H9 (cell line): ENCODE measurements around the gene NSD1. TPM values are rescaled to one million over a fixed set of nuclear protein-coding genes. Genes with fewer than 3 reads are reported as not detected.

Source experiments
- DNase-seq: peaks from one replicate; pipeline ENCODE4 v3.0.0-alpha.2; 2017
- H2AFZ ChIP-seq: one replicate; pipeline ENCODE4 v1.6.1; 2013; ENCODE audit warnings: mild to moderate bottlenecking, low read length, control low read depth, moderate library complexity
- H2AK5ac ChIP-seq: 2 replicates; pipeline ENCODE4 v1.6.1; 2013; ENCODE audit warnings: low read length, control low read depth, mixed read lengths; ENCODE audit not compliant: insufficient read length
- H2BK120ac ChIP-seq: one replicate; pipeline ENCODE4 v1.6.1; 2013; ENCODE audit warnings: low read depth, mild to moderate bottlenecking, low read length, control low read depth, inconsistent platforms; ENCODE audit not compliant: poor library complexity, severe bottlenecking
- H2BK12ac ChIP-seq: 2 replicates; pipeline ENCODE4 v1.6.1; 2013; ENCODE audit warnings: low read length, control low read depth, mixed read lengths, low read depth; ENCODE audit not compliant: insufficient read length
- H2BK15ac ChIP-seq: 2 replicates; pipeline ENCODE4 v1.6.1; 2013; ENCODE audit warnings: low read depth, low read length, control low read depth
- H2BK20ac ChIP-seq: one replicate; pipeline ENCODE4 v1.6.1; 2013; ENCODE audit warnings: low read depth, mild to moderate bottlenecking, low read length, control low read depth, inconsistent platforms; ENCODE audit not compliant: poor library complexity, severe bottlenecking
- H2BK5ac ChIP-seq: 2 replicates; pipeline ENCODE4 v1.6.1; 2013; ENCODE audit warnings: low read length, control low read depth, mixed read lengths; ENCODE audit not compliant: insufficient read length
- H3K14ac ChIP-seq: 2 replicates; pipeline ENCODE4 v1.6.1; 2013; ENCODE audit warnings: low read length, control low read depth; ENCODE audit not compliant: insufficient read depth
- H3K18ac ChIP-seq: 2 replicates; pipeline ENCODE4 v1.6.1; 2013; ENCODE audit warnings: low read depth, mild to moderate bottlenecking, mixed read lengths, low read length, control low read depth; ENCODE audit not compliant: insufficient read length
- H3K23ac ChIP-seq: 2 replicates; pipeline ENCODE4 v1.6.1; 2013; ENCODE audit warnings: low read length, control low read depth, mixed read lengths, low read depth; ENCODE audit not compliant: insufficient read length
- H3K23me2 ChIP-seq: 2 replicates; pipeline ENCODE4 v1.6.1; 2013; ENCODE audit warnings: low read depth, mild to moderate bottlenecking, mixed read lengths, low read length, control low read depth; ENCODE audit not compliant: insufficient read length, poor library complexity, severe bottlenecking
- H3K27ac ChIP-seq: 2 replicates; pipeline ENCODE4 v1.5.1; 2013; ENCODE audit warnings: low read length, control low read depth, mixed read lengths, low read depth; ENCODE audit not compliant: insufficient read length
- H3K27me3 ChIP-seq: 2 replicates; pipeline ENCODE4 v1.6.1; 2013; ENCODE audit warnings: low read length, control low read depth, inconsistent platforms; ENCODE audit not compliant: insufficient read depth
- H3K4ac ChIP-seq: 2 replicates; pipeline ENCODE4 v1.6.1; 2013; ENCODE audit warnings: low read depth, mild to moderate bottlenecking, control low read depth, inconsistent platforms, low read length, moderate library complexity
- H3K4me1 ChIP-seq: 2 replicates; pipeline ENCODE4 v1.6.1; 2013; ENCODE audit warnings: low read length, control low read depth, inconsistent platforms; ENCODE audit not compliant: insufficient read depth
- H3K4me2 ChIP-seq: 2 replicates; pipeline ENCODE4 v1.6.1; 2013; ENCODE audit warnings: low read length, control low read depth, mixed read lengths; ENCODE audit not compliant: insufficient read length, insufficient read depth
- H3K56ac ChIP-seq: 2 replicates; pipeline ENCODE4 v1.6.1; 2013; ENCODE audit warnings: low read depth, mild to moderate bottlenecking, mixed read lengths, low read length, control low read depth; ENCODE audit not compliant: insufficient read length
- H3K79me1 ChIP-seq: 2 replicates; pipeline ENCODE4 v1.6.1; 2013; ENCODE audit warnings: low read depth, mild to moderate bottlenecking, moderate library complexity, low read length, control low read depth, inconsistent platforms; ENCODE audit not compliant: insufficient read depth, poor library complexity, severe bottlenecking
- H3K79me2 ChIP-seq: 2 replicates; pipeline ENCODE4 v1.6.1; 2013; ENCODE audit warnings: low read length, control low read depth, inconsistent platforms; ENCODE audit not compliant: insufficient read depth
- H3K9ac ChIP-seq: 2 replicates; pipeline ENCODE4 v1.6.1; 2013; ENCODE audit warnings: low read length, control low read depth, mixed read lengths; ENCODE audit not compliant: insufficient read length; ENCODE audit errors: extremely low read depth
- H3K9me3 ChIP-seq: one replicate; pipeline ENCODE4 v1.6.1; 2013; ENCODE audit warnings: low read depth, low read length, inconsistent platforms; ENCODE audit not compliant: control insufficient read depth
- H3T11ph ChIP-seq: one replicate; pipeline ENCODE4 v1.6.1; 2013; ENCODE audit warnings: mild to moderate bottlenecking, low read length, control low read depth, inconsistent platforms
- H4K20me1 ChIP-seq: one replicate; pipeline ENCODE4 v1.6.1; 2013; ENCODE audit not compliant: control insufficient read depth, insufficient read length, insufficient read depth
- H4K5ac ChIP-seq: 2 replicates; pipeline ENCODE4 v1.6.1; 2013; ENCODE audit warnings: low read depth, mild to moderate bottlenecking, mixed read lengths, low read length, control low read depth; ENCODE audit not compliant: insufficient read length
- H4K8ac ChIP-seq: replicated peaks from 2 replicates; pipeline ENCODE4 v1.6.1; 2013; ENCODE audit warnings: low read length, control low read depth, mixed read lengths, low read depth; ENCODE audit not compliant: insufficient read length
- H4K91ac ChIP-seq: 2 replicates; pipeline ENCODE4 v1.6.1; 2013; ENCODE audit warnings: low read depth, mild to moderate bottlenecking, moderate library complexity, mixed read lengths, low read length, control low read depth; ENCODE audit not compliant: insufficient read length
- H3K27ac Mint-ChIP-seq, 3 experiments: 2 replicates in 2 of 3; 3 replicates in 1 of 3; pipeline ENCODE4 v1.8.0; 2020 to 2021; ENCODE audit warnings: mixed read lengths in 3 of 3, mild to moderate bottlenecking in 1 of 3, moderate library complexity in 1 of 3
- H3K27me3 Mint-ChIP-seq: 2 replicates; pipeline ENCODE4 v1.8.0; 2021; ENCODE audit warnings: low read depth, mild to moderate bottlenecking, moderate library complexity, mixed read lengths
- H3K36me3 Mint-ChIP-seq, 3 experiments: 2 replicates in 2 of 3; 3 replicates in 1 of 3; pipeline ENCODE4 v1.8.0; 2020 to 2021; ENCODE audit warnings: low read depth in 3 of 3, mixed read lengths in 3 of 3; ENCODE audit not compliant: insufficient read depth in 1 of 3
- H3K4me1 Mint-ChIP-seq, 2 experiments: 2 replicates each; pipeline ENCODE4 v1.8.0; 2020; ENCODE audit warnings: mixed read lengths in 2 of 2
- H3K4me3 Mint-ChIP-seq, 2 experiments: 2 replicates in 1 of 2; 3 replicates in 1 of 2; pipeline ENCODE4 v1.8.0; 2020 to 2021; ENCODE audit warnings: mild to moderate bottlenecking in 2 of 2, mixed read lengths in 2 of 2, moderate library complexity in 1 of 2
- H3K9me3 Mint-ChIP-seq, 2 experiments: 2 replicates in 1 of 2; 3 replicates in 1 of 2; pipeline ENCODE4 v1.8.0; 2020; ENCODE audit warnings: mild to moderate bottlenecking in 2 of 2, mixed read lengths in 2 of 2, moderate library complexity in 1 of 2
- CTCF ChIP-seq: fragments of 200-600 bp; sonication (generic); conservative IDR thresholded peaks from 3 replicates; pipeline ENCODE4 v1.8.0; 2021; ENCODE audit warnings: antibody characterized with exemption, mild to moderate bottlenecking
- WGBS: extraction: QIAGEN DNeasy Blood & Tissue Kit; methylation state at CpG from one replicate; pipeline ENCODE4 v1.1.7; 2013; ENCODE audit warnings: missing lambda C conversion rate, low lambda C conversion rate, mixed read lengths; ENCODE audit not compliant: insufficient read length; ENCODE audit errors: extremely low coverage; 5-methylcytosine and 5-hydroxymethylcytosine counted together
- total RNA-seq: library from RNA; stranded (reverse); gene quantifications from 2 replicates; pipeline ENCODE4 v1.2.1, GENCODE V29; 2021

The NSD1 gene
- total RNA-seq, 1 experiment from 2014 or later = 213 TPM

GRCh38 chr5:177313561-177314259, 180.1 kb downstream of the NSD1 start:
- Histone ChIP-seq H3K18ac (no peak overlapping the region), H3K23ac (no peak overlapping the region), H3K23me2 (peaks cover 14% of the 10 kb centered on the region), H3K79me1 (no peaks in the 10 kb centered on the region), H4K20me1 (no peaks in the 10 kb centered on the region), H3K9ac (no peak overlapping the region), H3K27ac (no peak overlapping the region), H2BK5ac (no peak overlapping the region), H3K56ac (no peak overlapping the region), H2BK120ac (no peak overlapping the region), H2AK5ac (no peak overlapping the region), H2BK20ac (no peak overlapping the region), H3K79me2 (no peaks in the 10 kb centered on the region), H3T11ph (no peak overlapping the region), H3K14ac (no peak overlapping the region), H2AFZ (no peak overlapping the region), H3K4me2 (no peak overlapping the region), H3K27me3 (no peaks in the 10 kb centered on the region), H3K9me3 (no peaks in the 10 kb centered on the region), H4K5ac (no peak overlapping the region), H3K4me1 (no peaks in the 10 kb centered on the region), H2BK15ac (no peak overlapping the region), H3K4ac (no peak overlapping the region), H4K8ac (no peak overlapping the region), H2BK12ac (no peak overlapping the region), H4K91ac (no peak overlapping the region)
- H3K9me3 Mint-ChIP-seq = no peaks in the 10 kb centered on the region
- no peak for DNase-seq
- H3K36me3 Mint-ChIP-seq = peaks cover 0 to 4% (median 0%) of the 10 kb centered on the region in 3 experiments; a peak in 1 of 7 replicates
- WGBS = no CpG with 5 or more reads among the region's 15 CpGs
- no peak for TF ChIP-seq CTCF
- no peak overlapping the region; a peak in 2 of 5 replicates for H3K4me3 Mint-ChIP-seq
- no peak overlapping the region for H3K27ac Mint-ChIP-seq
- peaks cover 19 to 27% of the 10 kb centered on the region in 2 experiments for H3K4me1 Mint-ChIP-seq
- no peaks in the 10 kb centered on the region; the same call in 1 of the 2 replicates for H3K27me3 Mint-ChIP-seq
